NCI-H748 (cell line): ENCODE results near the gene ME3.
"Not testable (repeated sequence)": the region's sequence is repeated elsewhere in the genome, so short reads cannot be mapped to it uniquely, and the experiment has no call there.

Experiments
- DNase-seq: peaks from one replicate; lab custom pipeline; 2025; ENCODE audit not compliant: unreplicated experiment; lab: John Stamatoyannopoulos, UW

ME3 gene

GRCh38 chr11:86565801-86566312, 106.6 kb downstream of the ME3 start:
- no peak for DNase-seq

GRCh38 chr11:86565388-86565787, 107.0 kb downstream of the ME3 start:
- DNase-seq = no peak

GRCh38 chr11:86562842-86563241, 109.6 kb downstream of the ME3 start:
- DNase-seq = not testable (repeated sequence)

- no peak for DNase-seq
These were observed 113.0 kb downstream of the ME3 start for GRCh38 chr11:86559311-86559945.

- no peak for DNase-seq
These were observed 113.6 kb downstream of the ME3 start for GRCh38 chr11:86558841-86559240.

- no peak for DNase-seq
These were observed 114.2 kb downstream of the ME3 start for GRCh38 chr11:86558207-86558606.

GRCh38 chr11:86555866-86556265, 116.5 kb downstream of the ME3 start:
- DNase-seq = no peak

- no peak for DNase-seq
These were observed 117.0 kb downstream of the ME3 start for GRCh38 chr11:86555401-86555800.

- no peak for DNase-seq
These were observed 119.2 kb downstream of the ME3 start for GRCh38 chr11:86553265-86553664.

- DNase-seq = no peak
These were observed 120.9 kb downstream of the ME3 start for GRCh38 chr11:86551288-86552092.

- DNase-seq = no peak
These were observed 121.7 kb downstream of the ME3 start for GRCh38 chr11:86550757-86551156.

GRCh38 chr11:86548271-86548917, 124.0 kb downstream of the ME3 start:
- DNase-seq = no peak

GRCh38 chr11:86547727-86548126, 124.7 kb downstream of the ME3 start:
- no peak for DNase-seq

GRCh38 chr11:86541299-86541698, 131.1 kb downstream of the ME3 start:
- not testable (repeated sequence) for DNase-seq

GRCh38 chr11:86538223-86538548, 134.2 kb downstream of the ME3 start:
- DNase-seq = no peak

GRCh38 chr11:86537541-86538222, 134.7 kb downstream of the ME3 start:
- DNase-seq = no peak

- no peak for DNase-seq
These were observed 136.6 kb downstream of the ME3 start for GRCh38 chr11:86535773-86536172.

GRCh38 chr11:86524620-86525352, 147.6 kb downstream of the ME3 start:
- DNase-seq = no peak

- no peak for DNase-seq
These were observed 148.4 kb downstream of the ME3 start for GRCh38 chr11:86523738-86524619.

GRCh38 chr11:86522512-86522911, 149.9 kb downstream of the ME3 start:
- not testable (repeated sequence) for DNase-seq
